H1 (cell line): ENCODE data around the gene RASGRP3. TPM values are rescaled to one million over a fixed set of nuclear protein-coding genes. Genes with fewer than 3 reads are reported as not detected.

Experiments used
- CTCF ChIA-PET: fragments of 300-600 bp; sonication (Branson Sonifier 250); formaldehyde crosslinking; loops from one replicate; lab custom pipeline; 2021; ENCODE audit not compliant: partially characterized antibody; lab: Charles Lee
- POLR2A ChIA-PET: fragments of 300-600 bp; sonication (Branson Sonifier 250); formaldehyde crosslinking; loops from one replicate; lab custom pipeline; 2021; ENCODE audit warnings: inconsistent platforms; ENCODE audit not compliant: partially characterized antibody; lab: Charles Lee
- DNase-seq, 2 experiments: peaks; one replicate each; pipeline versions ENCODE4 v3.0.0 to v3.0.0-alpha.2; 2010 to 2022; ENCODE audit warnings: low spot score in 2 of 2, low read depth in 1 of 2, mixed read lengths in 1 of 2
- FAIRE-seq: peaks from 2 replicates; lab custom pipeline; 2011; peaks lifted over from hg19 to GRCh38; lab: Jason Lieb, UNC
- H2AFZ ChIP-seq: 2 replicates; pipeline ENCODE4 v1.8.1; 2012; ENCODE audit warnings: low read length, inconsistent platforms
- H2AK5ac ChIP-seq: 2 replicates; pipeline ENCODE4 v1.6.1; 2013; ENCODE audit warnings: low read depth, low read length
- H2BK120ac ChIP-seq: replicated peaks from 2 replicates; pipeline ENCODE3; 2013; ENCODE audit warnings: low read depth, low read length, inconsistent platforms
- H2BK12ac ChIP-seq: 2 replicates; pipeline ENCODE4 v1.6.1; 2013; ENCODE audit warnings: low read depth, low read length
- H2BK15ac ChIP-seq: 2 replicates; pipeline ENCODE4 v1.6.1; 2013; ENCODE audit warnings: low read length
- H2BK20ac ChIP-seq: 2 replicates; pipeline ENCODE4 v1.6.1; 2013; ENCODE audit warnings: low read length
- H2BK5ac ChIP-seq: 2 replicates; pipeline ENCODE4 v1.6.1; 2013; ENCODE audit warnings: low read depth, low read length
- H3K14ac ChIP-seq: 2 replicates; pipeline ENCODE4 v1.6.1; 2013; ENCODE audit warnings: inconsistent platforms; ENCODE audit not compliant: insufficient read length
- H3K18ac ChIP-seq: 2 replicates; pipeline ENCODE4 v1.6.1; 2013; ENCODE audit warnings: low read length; ENCODE audit errors: extremely low read depth
- H3K23ac ChIP-seq: 2 replicates; pipeline ENCODE4 v1.6.1; 2013; ENCODE audit warnings: inconsistent platforms; ENCODE audit not compliant: insufficient read length
- H3K23me2 ChIP-seq: 2 replicates; pipeline ENCODE4 v1.6.1; 2013; ENCODE audit warnings: low read depth, low read length
- H3K27ac ChIP-seq: 2 replicates; pipeline ENCODE4 v1.6.1; 2011; ENCODE audit warnings: low read depth, low read length, inconsistent platforms
- H3K27me3 ChIP-seq, 4 experiments: replicated peaks in 1 of 4; 1 replicate in 1 of 4; 2 replicates in 3 of 4; pipeline versions ENCODE4 v1.6.1 to v1.8.1; 2011 to 2013; ENCODE audit warnings: low read length in 3 of 4, mild to moderate bottlenecking in 3 of 4, inconsistent platforms in 2 of 4, mixed read lengths in 2 of 4, moderate library complexity in 1 of 4; ENCODE audit not compliant: control insufficient read depth in 3 of 4, insufficient read depth in 3 of 4; ENCODE audit errors: extremely low read depth in 1 of 4
- H3K36me3 ChIP-seq, 4 experiments: 2 replicates each; pipeline versions ENCODE4 v1.6.1 to v1.8.1; 2011 to 2013; ENCODE audit warnings: mild to moderate bottlenecking in 4 of 4, low read length in 3 of 4, moderate library complexity in 2 of 4, control low read depth in 1 of 4, inconsistent platforms in 1 of 4; ENCODE audit not compliant: insufficient read depth in 4 of 4, control insufficient read depth in 2 of 4
- H3K4ac ChIP-seq: replicated peaks from 2 replicates; pipeline ENCODE3; 2013; ENCODE audit warnings: low read length, low read depth, mixed read lengths, inconsistent platforms; ENCODE audit not compliant: insufficient read length
- H3K4me1 ChIP-seq, 4 experiments: replicated peaks in 1 of 4; 1 replicate in 1 of 4; 2 replicates in 3 of 4; pipeline versions ENCODE4 v1.6.1 to v1.8.1; 2011 to 2013; ENCODE audit warnings: low read length in 3 of 4, inconsistent platforms in 2 of 4, mixed read lengths in 1 of 4; ENCODE audit not compliant: insufficient read depth in 4 of 4, control insufficient read depth in 3 of 4
- H3K4me2 ChIP-seq, 2 experiments: 2 replicates each; pipeline versions ENCODE4 v1.6.1 to v1.8.1; 2011 to 2013; ENCODE audit warnings: low read depth in 2 of 2, low read length in 2 of 2, control low read depth in 1 of 2, inconsistent platforms in 1 of 2, mild to moderate bottlenecking in 1 of 2; ENCODE audit not compliant: insufficient read depth in 1 of 2
- H3K4me3 ChIP-seq, 4 experiments: fragments of 200-600, 300-600 bp in 1 of 4; sonication (generic), shearing (Covaris generic), sonication (Bioruptor Twin) in 1 of 4; 2 replicates each; pipeline versions ENCODE4 v1.5.1 to v1.8.1; 2011 to 2016; ENCODE audit warnings: low read length in 4 of 4, low read depth in 3 of 4, control low read depth in 2 of 4, inconsistent platforms in 2 of 4, mild to moderate bottlenecking in 2 of 4, mixed read lengths in 1 of 4, moderate library complexity in 1 of 4; ENCODE audit not compliant: insufficient read depth in 2 of 4; ENCODE audit errors: extremely low read depth in 1 of 4
- H3K56ac ChIP-seq: replicated peaks from 2 replicates; pipeline ENCODE3; 2013; ENCODE audit warnings: low read depth, mild to moderate bottlenecking, mixed read lengths, low read length, inconsistent platforms; ENCODE audit not compliant: insufficient read length
- H3K79me1 ChIP-seq: 2 replicates; pipeline ENCODE4 v1.6.1; 2013; ENCODE audit warnings: low read depth, low read length, control low read depth
- H3K79me2 ChIP-seq, 2 experiments: 2 replicates each; pipeline versions ENCODE4 v1.6.1 to v1.8.1; 2012 to 2013; ENCODE audit warnings: low read length in 2 of 2, mild to moderate bottlenecking in 2 of 2, inconsistent platforms in 1 of 2; ENCODE audit not compliant: insufficient read depth in 2 of 2, control insufficient read depth in 1 of 2
- H3K9ac ChIP-seq, 4 experiments: replicated peaks in 1 of 4; 1 replicate in 1 of 4; 2 replicates in 3 of 4; pipeline versions ENCODE4 v1.6.1 to v1.8.1; 2011 to 2013; ENCODE audit warnings: low read depth in 3 of 4, low read length in 3 of 4, control low read depth in 2 of 4, mild to moderate bottlenecking in 2 of 4, moderate library complexity in 2 of 4, inconsistent platforms in 1 of 4; ENCODE audit errors: extremely low read depth in 1 of 4
- H3K9me3 ChIP-seq, 2 experiments: 2 replicates each; pipeline versions ENCODE4 v1.6.1 to v1.8.1; 2012 to 2013; ENCODE audit warnings: mild to moderate bottlenecking in 2 of 2, moderate library complexity in 2 of 2, control low read depth in 1 of 2, inconsistent platforms in 1 of 2, low read depth in 1 of 2, low read length in 1 of 2, mixed read lengths in 1 of 2; ENCODE audit not compliant: insufficient read depth in 2 of 2
- H4K20me1 ChIP-seq, 2 experiments: replicated peaks in 1 of 2; 2 replicates each; pipeline versions ENCODE3 to v1.8.1; 2011 to 2013; ENCODE audit warnings: inconsistent platforms in 2 of 2, low read length in 2 of 2, mild to moderate bottlenecking in 1 of 2; ENCODE audit not compliant: insufficient read depth in 2 of 2, control insufficient read depth in 1 of 2
- H4K5ac ChIP-seq: 2 replicates; pipeline ENCODE4 v1.6.1; 2013; ENCODE audit warnings: low read length, low read depth, mixed read lengths, inconsistent platforms; ENCODE audit not compliant: insufficient read length
- H4K8ac ChIP-seq: 2 replicates; pipeline ENCODE4 v1.8.0; 2013; ENCODE audit warnings: mild to moderate bottlenecking, moderate library complexity, low read length, inconsistent platforms; ENCODE audit not compliant: insufficient read depth; ENCODE audit errors: extremely low read depth
- H4K91ac ChIP-seq: replicated peaks from 2 replicates; pipeline ENCODE3; 2013; ENCODE audit warnings: low read length, mixed read lengths, inconsistent platforms; ENCODE audit not compliant: insufficient read length
- ASH2L ChIP-seq: fragments of 200-600, 300-600 bp; sonication (generic); IDR thresholded peaks from one replicate; pipeline ENCODE4 v1.7.1; 2017; ENCODE audit warnings: low read length
- PHF8 ChIP-seq: fragments of 200-600 bp; sonication (generic); conservative IDR thresholded peaks from 2 replicates; pipeline ENCODE4 v1.7.1; 2012; ENCODE audit warnings: low read depth, mild to moderate bottlenecking, inconsistent platforms, low read length, moderate library complexity
- SP2 ChIP-seq: IDR thresholded peaks from 2 replicates; pipeline ENCODE4 v1.6.1; 2012; ENCODE audit warnings: mild to moderate bottlenecking, low read length, inconsistent platforms
- WGBS, 2 experiments: shearing (Covaris generic) in 1 of 2; methylation state at CpG; one replicate each; pipeline versions ENCODE4 v1.1.6 to v1.1.7; 2013 to 2015; ENCODE audit warnings: low lambda C conversion rate in 2 of 2, mixed read lengths in 2 of 2, inconsistent platforms in 1 of 2, low coverage in 1 of 2, missing lambda C conversion rate in 1 of 2; ENCODE audit not compliant: insufficient replicate concordance in 2 of 2, insufficient coverage in 1 of 2, insufficient read length in 1 of 2; ENCODE audit errors: extremely low coverage in 1 of 2, missing lambda C conversion rate in 1 of 2; 5-methylcytosine and 5-hydroxymethylcytosine counted together
- polyA plus RNA-seq, 7 experiments: library from polyadenylated mRNA; depleted of rRNA in 3 of 7; stranded (reverse) in 5 of 7; unstranded in 2 of 7; fragments of >200 nt in 5 of 7; fragments of 200-250 nt in 2 of 7; gene quantifications; 1 replicate in 5 of 7; 2 replicates in 1 of 7; 4 replicates in 1 of 7; pipeline versions ENCODE4 v1.2.1 to v1.2.3, GENCODE V29; 2011 to 2013; ENCODE audit warnings: missing spikeins in 2 of 7, mixed read lengths in 2 of 7
- total RNA-seq: library from RNA; stranded (reverse); fragmentation: NEBNext Ultra II Directional; extraction: Animal tissue kit (Norgen Biotek cat#: 25700); gene quantifications from 2 replicates; pipeline ENCODE4 v1.2.1, GENCODE V29; 2021
- TF ChIP-seq, protein P1 (sequence below): IDR thresholded peaks from 2 replicates; pipeline ENCODE4 v1.6.1; 2012; ENCODE audit warnings: inconsistent platforms

The RASGRP3 gene
- total and polyA plus RNA-seq, 2 of the 8 experiments (the other 6 are each of a cell fraction or from before 2014, with no cell fraction given): 0.06 TPM; not detected in 1

- FAIRE-seq (no peak), DNase-seq (no peak)
- Histone ChIP-seq H3K14ac (no peak overlapping the region), H4K91ac (no peak overlapping the region), H3K18ac (no peak overlapping the region), H3K56ac (no peak overlapping the region), H3K4ac (no peak overlapping the region), H4K5ac (no peak overlapping the region), H2BK15ac (no peak overlapping the region), H3K79me1 (no peaks in the 10 kb centered on the region), H4K20me1 (no peaks in the 10 kb centered on the region), H3K23me2 (peaks cover 4% of the 10 kb centered on the region; the same call in 1 of the 2 replicates), H3K4me3 (no peak overlapping the region), H3K4me1 (no peaks in the 10 kb centered on the region; a peak in 1 of 7 replicates), H3K79me2 (no peaks in the 10 kb centered on the region), H2AFZ (no peak overlapping the region), H2BK20ac (no peak overlapping the region), H2BK5ac (no peak overlapping the region), H3K23ac (no peak overlapping the region), H2BK12ac (no peak overlapping the region), H3K9ac (no peak overlapping the region), H4K8ac (no peak overlapping the region), H2AK5ac (no peak overlapping the region), H3K9me3 (no peaks in the 10 kb centered on the region), H3K4me2 (no peak overlapping the region), H3K27ac (no peak overlapping the region), H2BK120ac (no peak overlapping the region), H3K27me3 (no peaks in the 10 kb centered on the region), H3K36me3 (no peaks in the 10 kb centered on the region)
- ChIA-PET CTCF (interaction anchor here (0.5 kb wide), 1 partner anchor 539 kb away, joined by 3 read pairs; no protein-coding TSS in a partner anchor), POLR2A (no interaction called here)
- 90% methylated on average over 1 of the region's 1 CpG; no CpG with 5 or more reads in 1 of the 2 experiments for WGBS, 2 experiments
- TF ChIP-seq SP2 (no peak), PHF8 (no peak), ASH2L (no peak)
- TF ChIP-seq, protein P1, sequence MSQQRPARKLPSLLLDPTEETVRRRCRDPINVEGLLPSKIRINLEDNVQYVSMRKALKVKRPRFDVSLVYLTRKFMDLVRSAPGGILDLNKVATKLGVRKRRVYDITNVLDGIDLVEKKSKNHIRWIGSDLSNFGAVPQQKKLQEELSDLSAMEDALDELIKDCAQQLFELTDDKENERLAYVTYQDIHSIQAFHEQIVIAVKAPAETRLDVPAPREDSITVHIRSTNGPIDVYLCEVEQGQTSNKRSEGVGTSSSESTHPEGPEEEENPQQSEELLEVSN: no peak
Observed at GRCh38 chr2:33503002-33503401, 26.6 kb downstream of the RASGRP3 start.
